ENCODE data around the gene OR7A17.

OR7A17 gene

GRCh38 chr19:14840206-14840605 is 45.7 kb downstream of the OR7A17 start:
- no peak overlapping the region for H2AFZ ChIP-seq (ENCODE audit: low read depth, low read length)
- no peaks in the 10 kb centered on the region for H3K27me3 ChIP-seq (ENCODE audit: insufficient read depth, low read length)
- H3K36me3 ChIP-seq (ENCODE audit: insufficient read depth, low read length) = no peaks in the 10 kb centered on the region
- no peak overlapping the region for H3K4me3 ChIP-seq (ENCODE audit: low read length)
- H3K4me1 ChIP-seq (ENCODE audit: insufficient read depth, low read length) = no peaks in the 10 kb centered on the region
- H3K9me3 ChIP-seq (ENCODE audit: low read length) = no peaks in the 10 kb centered on the region

GRCh38 chr19:14837391-14837790 is 48.5 kb downstream of the OR7A17 start:
- no peaks in the 10 kb centered on the region for H3K27me3 ChIP-seq (ENCODE audit: insufficient read depth, low read length)
- H3K9me3 ChIP-seq (ENCODE audit: low read length) = no peaks in the 10 kb centered on the region
- no peak overlapping the region for H3K4me3 ChIP-seq (ENCODE audit: low read length)
- H3K4me1 ChIP-seq (ENCODE audit: insufficient read depth, low read length) = no peaks in the 10 kb centered on the region
- H2AFZ ChIP-seq (ENCODE audit: low read depth, low read length) = no peak overlapping the region
- H3K36me3 ChIP-seq (ENCODE audit: insufficient read depth, low read length) = no peaks in the 10 kb centered on the region

GRCh38 chr19:14835011-14835410 is 50.9 kb downstream of the OR7A17 start, which contains the start of the genes OR7A5 and OR7C1:
Gene OR7A5, minus strand, starts transcription at chr19:14835185. Its CDS starts 6,944 bp downstream, at chr19:14828241.
Gene OR7C1, minus strand, starts transcription at chr19:14835185. Its CDS starts 35,049 bp downstream, at chr19:14800136.
- Histone ChIP-seq H3K4me3 (ENCODE audit: low read length) (no peak within 1 kb of the TSS), H3K9me3 (ENCODE audit: low read length) (no peaks in the 10 kb centered on the region), H3K36me3 (ENCODE audit: insufficient read depth, low read length) (no peaks in the 10 kb centered on the region)

GRCh38 chr19:14830702-14831101 is 55.2 kb downstream of the OR7A17 start:
- no peaks in the 10 kb centered on the region for H3K4me1 ChIP-seq (ENCODE audit: insufficient read depth, low read length)
- peaks cover 9% of the 10 kb centered on the region for H3K27me3 ChIP-seq (ENCODE audit: insufficient read depth, low read length)
- H3K4me3 ChIP-seq (ENCODE audit: low read length) = no peak overlapping the region
- no peaks in the 10 kb centered on the region for H3K9me3 ChIP-seq (ENCODE audit: low read length)
- no peaks in the 10 kb centered on the region for H3K36me3 ChIP-seq (ENCODE audit: insufficient read depth, low read length)
- H2AFZ ChIP-seq (ENCODE audit: low read depth, low read length) = no peak overlapping the region

More at GRCh38 chr19:14835011-14835410, 50.9 kb downstream of the OR7A17 start, which contains the start of the genes OR7A5 and OR7C1:
- peaks cover 3% of the 10 kb centered on the region for H3K27me3 ChIP-seq (ENCODE audit: insufficient read depth, low read length)
- no peak within 1 kb of the TSS for H2AFZ ChIP-seq (ENCODE audit: low read depth, low read length)
- H3K4me1 ChIP-seq (ENCODE audit: insufficient read depth, low read length) = no peaks in the 10 kb centered on the region

All from neuron (in vitro differentiated cells).